A549 treated with DMSO at 1 μM for 4 hours (cell line): ENCODE results near the gene EGLN2. TPM values are rescaled to one million over a fixed set of nuclear protein-coding genes. Genes with fewer than 3 reads are reported as not detected.

Experiments used
- total RNA-seq: library from RNA; stranded (reverse); fragments of 200-300 nt; extraction: Qiagen RNA extraction; gene quantifications from 5 replicates; pipeline ENCODE4 v1.2.3, GENCODE V29; 2022; ENCODE audit warnings: low read depth

The EGLN2 gene
- total RNA-seq = 72.5 to 87.8 TPM (median 80.5 TPM) in 5 replicates

GRCh38 chr19:40798683-40799557, at the start of gene EGLN2:
EGLN2 (plus strand) TSS chr19:40799191; CDS start chr19:40800573, 1,382 bp downstream.

DNA sequence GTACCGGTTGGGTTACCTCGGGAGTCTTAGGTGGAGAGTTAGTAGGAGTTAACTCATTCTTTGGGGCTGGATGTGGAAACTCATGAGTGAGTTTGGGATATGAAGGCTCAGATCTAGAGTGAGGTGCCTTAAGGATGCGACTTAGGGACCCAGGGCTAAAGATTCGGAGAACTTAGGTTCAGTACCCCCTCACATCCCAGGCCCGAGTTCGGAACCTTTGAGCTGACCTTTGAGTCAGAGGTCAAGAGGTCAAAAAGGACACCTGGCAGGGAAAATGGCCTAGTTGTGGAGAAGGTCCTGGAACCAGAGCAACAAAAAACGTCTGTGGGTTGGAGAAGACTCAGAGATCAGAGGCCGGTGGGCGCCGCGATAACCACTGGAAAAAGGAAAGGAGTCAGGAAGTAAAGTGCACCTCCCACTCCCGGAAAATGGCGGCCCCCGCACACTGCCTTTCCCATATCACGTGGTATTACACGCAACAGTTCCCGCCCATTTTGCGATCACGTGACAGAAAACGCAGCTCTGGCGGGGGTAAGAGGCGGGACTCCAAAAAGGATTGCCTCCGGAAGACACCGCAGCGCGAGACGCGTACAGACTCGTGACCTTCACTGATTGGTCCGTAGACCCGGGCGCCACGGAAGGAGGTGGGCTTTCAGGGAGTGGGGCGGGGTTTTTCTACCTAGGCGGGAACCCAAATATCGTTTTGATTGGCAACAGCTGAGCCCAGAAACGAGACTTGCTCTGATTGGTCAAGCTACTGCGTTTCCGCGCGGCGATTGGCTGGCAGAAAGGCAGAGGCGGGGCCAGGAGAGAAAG, 48.7 kb upstream of the EGLN2 start, which contains the start of gene ACTMAP:
Gene ACTMAP (minus strand): TSS at position 420 of the 816 bp plus-strand sequence. CDS start 674 bp downstream, outside the sequence.

GRCh38 chr19:40750874-40751537, 48.0 kb upstream of the EGLN2 start, which contains the start of gene SNRPA:
SNRPA (plus strand) TSS chr19:40751203; CDS start chr19:40751409, 206 bp downstream.

DNA sequence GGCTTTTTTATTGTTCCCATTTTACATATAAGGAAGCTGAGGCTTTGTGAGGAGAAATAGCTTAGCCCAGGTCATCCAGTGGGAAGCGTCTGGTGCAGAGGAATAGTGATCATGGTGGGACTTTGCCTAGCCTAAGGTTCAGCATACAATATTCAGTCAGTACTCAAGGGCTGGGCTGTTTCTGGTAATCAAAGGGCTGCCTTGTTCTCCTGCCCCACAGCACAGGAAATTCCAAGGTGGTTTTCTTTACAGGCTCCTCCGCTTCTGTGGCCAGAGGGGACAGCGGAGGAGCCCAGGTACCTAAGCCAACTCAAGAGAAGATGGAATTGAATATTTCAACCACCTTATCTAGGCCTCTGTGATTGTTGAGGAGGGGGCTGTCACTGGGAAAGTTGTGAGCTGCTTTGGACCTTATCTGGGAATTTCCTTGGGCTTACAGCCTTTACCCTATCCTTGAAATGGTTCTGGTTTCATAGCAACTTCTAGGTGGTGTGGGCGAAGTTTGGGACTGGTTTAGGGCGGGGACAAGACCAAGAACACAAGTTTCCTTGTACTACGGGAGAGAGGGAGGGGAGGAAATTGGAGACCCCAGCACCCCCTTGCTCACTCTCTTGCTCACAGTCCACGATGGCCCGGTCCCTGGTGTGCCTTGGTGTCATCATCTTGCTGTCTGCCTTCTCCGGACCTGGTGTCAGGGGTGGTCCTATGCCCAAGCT, 23.9 kb upstream of the EGLN2 start, which contains the start of gene MIA:
Gene MIA (plus strand): TSS at position 606 of the 716 bp plus-strand sequence. CDS start 22 bp downstream, at position 628.

DNA sequence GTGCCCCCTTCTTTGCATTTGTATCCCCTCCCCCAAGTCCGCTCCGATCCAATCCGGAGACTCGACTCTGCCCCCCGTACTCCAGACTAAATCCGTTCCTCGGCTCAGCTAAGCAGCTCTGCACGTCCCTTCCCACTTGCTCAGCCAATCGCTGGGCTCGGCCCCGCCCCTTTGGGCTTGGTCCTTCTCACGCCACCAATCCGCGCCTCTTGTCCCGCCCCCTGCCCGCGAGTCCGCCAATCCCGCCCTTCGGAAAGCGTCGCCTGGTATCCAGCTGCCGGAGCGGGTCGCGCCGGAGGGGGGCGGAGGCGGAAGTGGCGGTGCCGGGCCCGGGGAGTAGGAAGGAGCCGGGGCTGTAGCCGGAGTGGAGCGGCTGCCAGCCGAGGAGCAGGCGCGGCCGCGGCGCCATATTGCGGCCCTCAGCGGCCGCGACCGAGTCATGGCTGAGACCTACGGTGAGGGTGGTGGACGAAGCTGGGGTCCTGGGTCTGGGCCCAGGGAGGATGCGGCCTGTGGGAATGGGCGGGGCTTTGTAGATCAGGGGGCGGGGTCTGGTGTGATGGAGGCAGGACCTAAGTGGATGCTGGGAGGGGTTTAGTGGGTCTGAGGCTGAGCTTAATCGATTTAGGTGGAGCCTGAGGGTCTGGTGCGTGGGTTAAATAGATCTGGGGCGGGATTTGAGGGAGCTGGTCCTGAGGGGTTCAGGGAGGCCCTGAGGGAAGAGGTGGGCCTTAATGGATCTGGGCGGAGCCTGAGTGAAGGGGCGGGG, 20.9 kb upstream of the EGLN2 start, which contains the start of gene RAB4B:
Gene RAB4B (plus strand): TSS at position 311 of the 769 bp plus-strand sequence. CDS start 129 bp downstream, at position 440.

GRCh38 chr19:40850277-40850676, 51.3 kb downstream of the EGLN2 start, which contains the start of gene CYP2A6:
CYP2A6 (minus strand) TSS chr19:40850447; CDS start chr19:40850426, 21 bp downstream.

Other genes with a start within 250 kb of the EGLN2 start
- gene SHKBP1, start 222.3 kb upstream of the EGLN2 start, total RNA-seq = 121 to 152 TPM (median 134 TPM) in 5 replicates
- 46.1 to 67.2 TPM (median 60.0 TPM) in 5 replicates for gene LTBP4, start 197.8 kb upstream of the EGLN2 start, total RNA-seq
- 57.1 to 72.3 TPM (median 58.4 TPM) in 5 replicates for gene NUMBL, start 108.5 kb upstream of the EGLN2 start, total RNA-seq
- gene COQ8B, start 82.3 kb upstream of the EGLN2 start, total RNA-seq = 62.6 to 72.2 TPM (median 69.9 TPM) in 5 replicates
- 17.8 to 18.8 TPM (median 18.5 TPM) in 5 replicates for gene ITPKC, start 82.1 kb upstream of the EGLN2 start, total RNA-seq
- gene ACTMAP, start 48.7 kb upstream of the EGLN2 start, total RNA-seq = 16.4 to 19.7 TPM (median 18.4 TPM) in 5 replicates
- gene SNRPA, start 48.0 kb upstream of the EGLN2 start, total RNA-seq = 140 to 190 TPM (median 160 TPM) in 5 replicates
- gene MIA, start 23.7 kb upstream of the EGLN2 start, total RNA-seq = not detected in 5 replicates
- gene RAB4B, start 20.9 kb upstream of the EGLN2 start, total RNA-seq = 15.1 to 20.6 TPM (median 18.3 TPM) in 5 replicates
- 0.08 TPM in 1 of 5 replicates, not detected in the others for gene CYP2A6, start 51.3 kb downstream of the EGLN2 start, total RNA-seq
- gene CYP2A7, start 83.0 kb downstream of the EGLN2 start, total RNA-seq = not detected in 5 replicates
- 0.05 to 0.07 TPM in 2 of 5 replicates, not detected in the others for gene CYP2B6, start 192.1 kb downstream of the EGLN2 start, total RNA-seq